ENCODE measurements around the gene APLP2.

DNA sequence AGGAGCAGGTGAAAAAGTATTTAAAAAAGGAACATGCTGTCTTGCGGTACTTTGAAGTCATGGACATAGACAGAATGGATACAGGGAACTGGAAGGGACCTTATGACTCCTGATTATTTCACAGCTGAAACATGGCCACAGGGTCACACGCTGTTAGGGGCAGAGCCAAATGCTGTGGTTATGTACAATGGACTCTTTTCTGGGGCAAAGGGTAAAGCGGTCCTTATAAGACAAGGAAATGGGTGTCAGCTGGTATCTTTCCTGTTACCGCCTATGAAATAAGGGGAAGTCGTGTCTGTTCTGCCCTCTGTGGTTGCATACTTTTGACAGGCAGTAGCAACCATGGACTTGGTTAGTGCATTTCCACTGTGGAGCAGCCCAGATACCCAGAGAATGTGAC, 77.1 kb downstream of the APLP2 start:
- TF ChIP-seq CTCF (IDR thresholded peaks at IDR 0.05; ENCODE audit: poor library complexity) (no peak), EZH2phosphoT487 (IDR thresholded peaks at IDR 0.05; ENCODE audit: low read depth, severe bottlenecking, unreplicated experiment) (no peak), EZH2 (IDR thresholded peaks at IDR 0.05; ENCODE audit: borderline replicate concordance) (no peak)

Measured in hepatocyte (in vitro differentiated cells).